Middle frontal gyrus (tissue), 1 donor: ENCODE measurements around the gene UBXN11.
"Not testable (repeated sequence)": the region's sequence is repeated elsewhere in the genome, so short reads cannot be mapped to it uniquely, and the experiment has no call there.

Source experiments
- DNase-seq: peaks from one replicate; pipeline ENCODE4 v3.0.0-alpha.2; 2015; ENCODE audit warnings: low spot score; ENCODE audit errors: extremely low spot score

UBXN11 gene

GRCh38 chr1:26307363-26307781 is 936 bp upstream of the UBXN11 start:
- no peak for DNase-seq

GRCh38 chr1:26305667-26306289 is 658 bp downstream of the UBXN11 start:
- no peak for DNase-seq

- no peak for DNase-seq
Measured at GRCh38 chr1:26302733-26303405, 3.6 kb downstream of the UBXN11 start.

- no peak for DNase-seq
Measured at GRCh38 chr1:26300578-26301275, 5.7 kb downstream of the UBXN11 start.

GRCh38 chr1:26297791-26298124 is 8.7 kb downstream of the UBXN11 start:
- no peak for DNase-seq

GRCh38 chr1:26297057-26297790 is 9.2 kb downstream of the UBXN11 start:
- no peak for DNase-seq

GRCh38 chr1:26296340-26297056 is 9.9 kb downstream of the UBXN11 start:
- DNase-seq, result no peak

- DNase-seq, result no peak
Measured at GRCh38 chr1:26295194-26296138, 11.0 kb downstream of the UBXN11 start.

GRCh38 chr1:26293911-26294463 is 12.4 kb downstream of the UBXN11 start:
- DNase-seq, result no peak

- not testable (repeated sequence) for DNase-seq
Measured at GRCh38 chr1:26292735-26293134, 13.7 kb downstream of the UBXN11 start.

GRCh38 chr1:26291939-26292338 is 14.5 kb downstream of the UBXN11 start:
- DNase-seq, result no peak

GRCh38 chr1:26291433-26291832 is 15.0 kb downstream of the UBXN11 start:
- DNase-seq, result no peak

- no peak for DNase-seq
Measured at GRCh38 chr1:26290882-26291261, 15.6 kb downstream of the UBXN11 start.

GRCh38 chr1:26290122-26290881 is 16.1 kb downstream of the UBXN11 start:
- no peak for DNase-seq

- DNase-seq, result peak; percentile 58
Measured at GRCh38 chr1:26289158-26290059, 17.0 kb downstream of the UBXN11 start.

GRCh38 chr1:26288311-26288941 is 18.0 kb downstream of the UBXN11 start:
- no peak for DNase-seq

GRCh38 chr1:26287811-26288210 is 18.6 kb downstream of the UBXN11 start:
- no peak for DNase-seq
